OCI-LY3 (cell line): Measurements from ENCODE around the gene BACE2.

Experiments used
- EZH2phosphoT487 ChIP-seq: fragments of 200-600 bp; shearing (Covaris generic); IDR thresholded peaks from 2 replicates; pipeline ENCODE4 v1.6.1; 2018; ENCODE audit warnings: antibody characterized with exemption, mixed run types, low read depth
- TF ChIP-seq, protein P1 (sequence below): fragments of 200-600, 300-600 bp; sonication (generic); IDR thresholded peaks from 2 replicates; pipeline ENCODE4 v1.5.1; 2014; ENCODE audit warnings: antibody characterized with exemption, low read length, low read depth

DNA sequence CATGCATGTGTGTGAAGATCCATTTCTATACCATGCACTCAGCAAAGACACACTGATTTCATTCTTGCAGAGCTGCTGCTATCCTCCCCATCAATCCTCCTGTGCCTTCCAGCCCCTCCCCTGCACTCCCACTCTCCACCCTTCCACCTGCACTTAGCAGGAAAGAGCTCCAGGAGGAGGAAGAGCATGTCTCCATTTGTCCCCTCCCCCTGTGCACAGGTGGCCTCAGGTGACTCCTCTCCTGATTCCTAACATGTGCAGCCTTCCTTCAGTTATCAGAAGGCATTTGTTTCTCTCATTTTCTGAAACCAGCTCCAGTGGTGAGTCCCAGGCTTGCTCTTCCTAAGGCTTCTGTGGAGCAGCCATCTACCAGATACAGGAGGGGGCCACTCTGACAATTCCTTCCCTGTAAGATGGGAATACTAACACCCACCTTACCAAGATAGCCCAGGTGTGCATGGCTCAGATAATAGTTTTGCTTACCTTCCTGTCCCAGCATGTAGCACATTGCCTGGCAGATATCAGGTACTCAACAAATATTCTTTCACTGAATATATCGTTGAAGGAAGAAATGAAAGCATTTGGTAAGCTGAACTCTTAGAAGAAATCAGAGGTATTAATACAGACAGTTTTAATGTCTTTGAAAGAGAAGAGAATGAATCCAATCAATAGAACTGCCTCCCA lies 126.7 kb downstream of the BACE2 start:
- TF ChIP-seq, protein P1, sequence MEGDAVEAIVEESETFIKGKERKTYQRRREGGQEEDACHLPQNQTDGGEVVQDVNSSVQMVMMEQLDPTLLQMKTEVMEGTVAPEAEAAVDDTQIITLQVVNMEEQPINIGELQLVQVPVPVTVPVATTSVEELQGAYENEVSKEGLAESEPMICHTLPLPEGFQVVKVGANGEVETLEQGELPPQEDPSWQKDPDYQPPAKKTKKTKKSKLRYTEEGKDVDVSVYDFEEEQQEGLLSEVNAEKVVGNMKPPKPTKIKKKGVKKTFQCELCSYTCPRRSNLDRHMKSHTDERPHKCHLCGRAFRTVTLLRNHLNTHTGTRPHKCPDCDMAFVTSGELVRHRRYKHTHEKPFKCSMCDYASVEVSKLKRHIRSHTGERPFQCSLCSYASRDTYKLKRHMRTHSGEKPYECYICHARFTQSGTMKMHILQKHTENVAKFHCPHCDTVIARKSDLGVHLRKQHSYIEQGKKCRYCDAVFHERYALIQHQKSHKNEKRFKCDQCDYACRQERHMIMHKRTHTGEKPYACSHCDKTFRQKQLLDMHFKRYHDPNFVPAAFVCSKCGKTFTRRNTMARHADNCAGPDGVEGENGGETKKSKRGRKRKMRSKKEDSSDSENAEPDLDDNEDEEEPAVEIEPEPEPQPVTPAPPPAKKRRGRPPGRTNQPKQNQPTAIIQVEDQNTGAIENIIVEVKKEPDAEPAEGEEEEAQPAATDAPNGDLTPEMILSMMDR: no peak
- no peak for TF ChIP-seq EZH2phosphoT487
